ENCODE measurements around the gene RIBC2.
"Not testable (repeated sequence)": the region's sequence is repeated elsewhere in the genome, so short reads cannot be mapped to it uniquely, and the experiment has no call there.

The RIBC2 gene

DNA sequence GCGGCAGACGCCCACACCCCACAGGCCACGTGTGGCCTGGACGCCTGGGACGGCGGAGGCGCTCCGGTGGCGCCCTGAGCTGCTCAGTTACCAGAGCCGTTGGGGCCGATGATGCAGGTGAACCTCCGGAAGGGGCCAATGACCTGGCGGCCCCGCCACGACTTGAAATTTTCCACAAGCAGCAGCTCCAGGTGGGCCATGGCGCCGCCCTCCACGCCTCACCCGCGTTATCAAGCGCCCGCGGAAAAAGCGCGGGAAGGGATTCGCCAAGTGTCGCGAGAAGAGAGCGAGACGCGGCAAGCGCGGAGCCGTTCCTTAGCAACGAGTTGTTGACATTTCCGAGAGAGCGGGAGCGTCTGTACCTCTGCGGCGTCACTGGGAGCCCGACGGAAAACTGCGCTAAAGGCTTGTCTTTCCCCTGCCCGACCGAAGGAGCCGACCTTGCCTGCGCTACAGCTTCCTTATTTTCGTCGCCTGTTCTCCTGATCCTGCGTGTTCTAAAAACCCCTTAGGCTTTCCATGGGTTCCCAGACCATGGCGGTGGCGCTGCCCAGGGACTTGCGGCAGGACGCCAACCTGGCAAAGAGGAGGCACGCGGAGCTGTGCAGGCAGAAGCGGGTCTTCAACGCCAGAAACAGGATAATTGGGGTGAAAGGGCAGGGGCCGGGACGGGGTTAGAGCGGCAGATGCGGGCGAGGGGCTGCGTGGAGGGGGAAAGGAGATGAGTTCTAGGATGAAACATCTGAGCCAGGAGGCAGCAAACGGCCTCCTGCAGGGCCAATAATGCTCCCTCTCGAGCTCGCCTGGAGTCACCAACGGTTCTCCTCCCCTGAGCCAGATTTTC lies at the start of gene RIBC2, which contains the start of gene SMC1B:
TSS of gene RIBC2 (plus strand) at position 326 of the 844 bp plus-strand sequence. CDS start at position 520, 194 bp downstream.
TSS of gene SMC1B (minus strand) at position 232 of the 844 bp plus-strand sequence. CDS start at position 200, 32 bp downstream.
- peak; percentile 88 for DNase-seq (ENCODE audit: low spot score)

- DNase-seq (ENCODE audit: low spot score) = no peak
Observed at GRCh38 chr22:45366713-45367112, 46.8 kb upstream of the RIBC2 start.

GRCh38 chr22:45373592-45373991 lies 39.9 kb upstream of the RIBC2 start:
- DNase-seq (ENCODE audit: low spot score) = not testable (repeated sequence)

- DNase-seq (ENCODE audit: low spot score) = no peak
Observed at GRCh38 chr22:45376009-45376408, 37.5 kb upstream of the RIBC2 start.

- DNase-seq (ENCODE audit: low spot score) = no peak
Observed at GRCh38 chr22:45376703-45377102, 36.8 kb upstream of the RIBC2 start.

GRCh38 chr22:45381348-45381747 lies 32.1 kb upstream of the RIBC2 start:
- no peak for DNase-seq (ENCODE audit: low spot score)

- no peak for DNase-seq (ENCODE audit: low spot score)
Observed at GRCh38 chr22:45389546-45389945, 23.9 kb upstream of the RIBC2 start.

GRCh38 chr22:45397806-45398205 lies 15.7 kb upstream of the RIBC2 start:
- no peak for DNase-seq (ENCODE audit: low spot score)

DNA sequence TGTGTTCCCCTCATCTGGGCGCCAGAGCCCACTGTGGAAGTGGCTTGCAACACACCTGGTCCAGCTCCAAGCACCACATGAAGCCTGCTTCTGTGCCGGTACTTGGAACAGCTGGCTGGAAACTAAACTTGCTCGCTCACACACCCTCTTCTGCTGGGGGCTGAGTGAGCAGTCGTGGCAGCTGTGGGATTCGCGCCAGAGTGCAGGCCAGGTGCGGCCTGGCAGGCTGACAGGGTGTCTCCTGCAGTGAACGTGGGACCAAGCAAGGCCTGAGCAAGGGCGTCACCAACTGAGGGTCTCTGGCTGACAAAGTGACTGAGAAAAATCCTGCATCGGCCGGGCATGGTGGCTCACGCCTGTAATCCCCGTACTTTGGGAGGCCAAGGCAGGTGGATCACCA lies 15.3 kb upstream of the RIBC2 start:
- DNase-seq (ENCODE audit: low spot score) = no peak

DNA sequence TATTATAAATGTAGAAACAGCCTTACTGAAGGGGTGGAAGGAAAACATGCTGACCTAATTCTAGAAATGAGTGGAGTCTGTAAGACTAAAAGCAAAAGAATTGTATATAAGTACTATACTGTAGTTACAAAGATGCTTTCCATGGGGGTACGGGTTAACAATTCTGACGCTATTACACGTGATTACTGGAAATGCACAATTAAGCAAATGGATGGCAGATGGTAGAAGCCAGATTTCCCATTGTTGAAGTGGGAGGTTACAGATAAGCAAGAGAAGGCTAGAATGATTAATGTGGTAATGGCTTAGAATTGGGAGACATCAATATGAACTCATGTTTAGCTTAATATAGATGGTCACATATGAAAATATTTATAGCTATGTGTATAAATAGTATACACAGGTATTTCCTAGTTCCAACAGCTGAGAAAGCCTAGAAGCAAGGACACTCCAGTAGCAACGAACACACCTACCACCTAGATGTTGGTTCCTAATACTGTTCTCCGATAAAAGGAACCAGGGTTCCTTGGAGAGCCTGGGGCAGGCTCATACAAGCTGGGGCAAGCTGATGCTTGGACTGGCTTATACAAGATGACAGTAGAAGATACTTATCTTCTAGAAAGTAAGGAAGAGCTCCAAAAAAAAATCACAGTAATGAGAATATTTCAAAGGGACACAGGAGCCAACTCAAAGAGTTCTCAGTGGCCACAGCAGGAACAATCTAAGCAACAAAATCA lies 13.6 kb upstream of the RIBC2 start:
- DNase-seq (ENCODE audit: low spot score) = no peak

DNA sequence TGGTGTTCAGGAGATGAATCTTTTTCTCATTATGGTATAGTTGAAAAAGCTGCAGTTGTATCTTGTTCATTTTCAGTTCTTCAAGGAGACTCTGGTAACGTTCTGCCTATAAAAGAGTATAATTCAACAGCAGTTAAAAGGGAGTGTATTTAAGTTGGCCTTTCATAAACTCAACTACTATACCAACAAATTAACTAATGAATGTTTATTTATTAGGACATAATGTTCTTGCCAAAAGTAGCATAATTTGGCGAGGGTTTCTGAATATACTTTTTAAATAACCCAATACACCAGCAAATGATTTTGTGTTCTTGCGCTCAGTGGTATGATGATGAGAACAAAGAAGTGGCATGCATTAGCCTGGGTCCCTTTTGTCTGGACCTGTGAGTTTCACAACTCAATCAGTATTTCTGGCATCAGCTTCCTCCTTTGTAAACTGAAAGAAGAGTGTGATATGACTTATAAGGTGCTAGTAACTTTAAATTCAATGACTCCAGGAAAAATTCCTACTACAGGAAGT lies 11.0 kb upstream of the RIBC2 start:
- no peak for DNase-seq (ENCODE audit: low spot score)

- no peak for DNase-seq (ENCODE audit: low spot score)
Observed at GRCh38 chr22:45407793-45408192, 5.7 kb upstream of the RIBC2 start.

- no peak for DNase-seq (ENCODE audit: low spot score)
Observed at GRCh38 chr22:45413013-45413367, 503 bp upstream of the RIBC2 start.

- DNase-seq (ENCODE audit: low spot score) = no peak
Observed at GRCh38 chr22:45418056-45418769, 4.7 kb downstream of the RIBC2 start.

DNA sequence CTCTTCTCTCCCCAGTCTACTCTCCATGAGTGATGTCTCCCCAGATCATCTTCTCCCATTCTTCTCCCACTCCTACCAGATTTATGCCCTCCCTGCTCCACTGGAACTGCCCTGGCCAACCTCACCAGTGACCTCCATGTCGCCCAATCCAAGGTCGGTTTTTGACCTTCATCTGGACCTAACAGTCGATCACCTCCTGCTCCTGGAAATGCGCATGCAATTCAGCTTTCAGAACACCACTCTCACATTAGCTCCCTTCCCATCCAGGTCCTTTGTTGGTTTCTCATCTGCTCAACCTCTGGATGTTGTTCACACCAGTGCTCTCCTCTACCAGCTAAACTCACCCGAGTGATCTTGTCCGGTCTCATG lies 5.3 kb downstream of the RIBC2 start:
- no peak for DNase-seq (ENCODE audit: low spot score)

DNA sequence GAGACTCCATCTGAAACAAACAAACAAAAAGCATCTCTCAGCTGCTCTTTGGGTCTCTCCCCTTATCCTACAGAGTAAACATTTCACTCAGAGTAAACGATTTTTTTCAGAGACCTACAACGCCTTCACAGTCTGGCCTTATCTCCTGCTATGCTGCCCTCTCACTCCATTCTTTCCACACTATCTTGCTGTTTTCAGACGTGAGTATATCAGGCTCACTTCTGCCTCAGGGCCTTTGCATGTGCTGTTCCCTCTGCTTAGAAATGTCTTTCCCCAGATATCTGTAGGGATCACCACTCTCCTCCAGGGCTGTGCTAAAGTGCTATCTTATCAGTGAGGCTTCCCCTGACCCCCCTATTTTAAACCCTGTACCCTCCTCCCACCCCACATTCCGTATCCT lies 6.5 kb downstream of the RIBC2 start:
- no peak for DNase-seq (ENCODE audit: low spot score)

DNA sequence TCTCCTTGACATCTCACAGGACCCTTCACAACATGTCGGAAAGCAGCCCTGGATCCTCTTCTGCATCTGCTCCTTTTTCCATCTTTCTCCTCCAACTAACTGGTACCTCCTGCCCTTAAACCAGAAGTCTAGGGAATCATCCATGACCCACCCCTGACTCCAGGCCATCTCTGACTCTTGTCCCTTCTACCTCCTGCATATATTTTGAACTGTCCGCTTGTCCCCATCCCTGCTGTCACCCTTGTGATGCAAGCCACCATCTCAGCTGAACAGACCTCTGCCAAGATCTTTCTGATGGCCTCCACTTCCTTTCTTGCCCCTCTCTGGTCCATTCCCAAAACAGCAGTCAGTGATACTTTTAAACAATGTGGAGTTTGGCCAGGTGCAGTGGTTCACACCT lies 7.0 kb downstream of the RIBC2 start:
- DNase-seq (ENCODE audit: low spot score) = no peak

DNA sequence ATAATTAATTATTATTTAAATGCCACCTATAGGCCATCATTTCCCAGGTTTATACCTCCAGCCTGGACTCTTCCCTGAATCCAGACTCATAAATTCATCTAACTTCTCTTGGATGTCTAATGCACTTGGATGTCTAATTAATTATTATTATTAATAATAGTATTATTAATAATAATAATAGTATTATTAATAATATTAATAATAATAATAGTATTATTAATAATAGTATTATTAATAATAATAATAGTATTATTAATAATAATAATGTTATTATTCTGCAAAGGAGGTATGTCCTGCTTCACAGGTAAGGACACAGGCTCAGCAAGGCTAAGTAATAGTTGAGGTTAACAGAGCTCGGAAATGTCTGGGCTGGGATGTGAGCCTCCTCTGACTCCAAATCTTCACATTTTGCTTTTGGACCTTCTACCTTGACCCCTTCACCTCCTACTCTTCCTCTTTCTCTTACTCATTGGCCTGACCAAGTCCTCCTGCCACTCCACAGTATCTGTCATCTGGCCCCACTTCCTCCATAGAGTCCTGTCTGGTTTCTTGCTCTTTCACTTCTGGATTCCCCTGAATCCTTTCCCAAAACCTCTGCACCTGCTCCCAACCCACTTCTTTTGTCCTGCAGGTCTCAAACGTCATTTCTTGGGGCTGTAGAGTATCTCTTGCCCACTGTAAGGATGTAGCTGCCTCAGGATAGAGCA lies 8.0 kb downstream of the RIBC2 start:
- DNase-seq (ENCODE audit: low spot score) = no peak

DNA sequence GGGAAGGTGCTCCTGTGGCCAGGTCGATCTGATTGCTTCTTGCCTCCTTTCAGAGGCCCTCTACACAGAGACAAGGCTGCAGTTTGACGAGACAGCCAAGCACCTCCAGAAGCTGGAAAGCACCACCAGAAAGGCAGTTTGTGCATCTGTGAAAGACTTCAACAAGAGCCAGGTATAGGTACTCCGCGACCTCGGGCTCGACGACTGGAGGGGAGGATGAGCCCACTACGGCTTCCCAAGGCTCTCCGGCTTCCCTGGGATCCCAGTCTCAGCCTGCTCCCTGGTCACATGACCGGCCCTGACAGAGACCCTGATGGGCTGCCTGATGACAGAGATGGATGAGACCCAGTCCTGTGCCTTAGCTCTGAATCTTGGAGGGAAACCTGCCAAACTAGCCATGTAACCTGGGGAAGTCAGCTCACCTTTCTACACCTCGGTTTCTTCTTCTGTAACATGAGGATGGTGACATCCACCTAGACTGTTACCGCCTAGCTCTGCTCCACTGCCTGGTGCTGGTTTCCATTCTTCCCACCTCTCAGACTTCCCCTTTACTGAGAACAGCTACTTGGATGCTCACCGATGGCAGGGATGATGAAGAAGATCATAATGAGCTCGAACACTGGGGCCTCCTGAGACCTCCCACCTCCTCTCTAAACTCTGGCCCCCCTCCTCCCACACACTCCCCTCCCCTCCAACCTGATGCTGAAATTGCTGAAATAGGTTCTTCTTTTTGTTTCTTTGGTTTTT lies 8.9 kb downstream of the RIBC2 start:
- no peak for DNase-seq (ENCODE audit: low spot score)

DNA sequence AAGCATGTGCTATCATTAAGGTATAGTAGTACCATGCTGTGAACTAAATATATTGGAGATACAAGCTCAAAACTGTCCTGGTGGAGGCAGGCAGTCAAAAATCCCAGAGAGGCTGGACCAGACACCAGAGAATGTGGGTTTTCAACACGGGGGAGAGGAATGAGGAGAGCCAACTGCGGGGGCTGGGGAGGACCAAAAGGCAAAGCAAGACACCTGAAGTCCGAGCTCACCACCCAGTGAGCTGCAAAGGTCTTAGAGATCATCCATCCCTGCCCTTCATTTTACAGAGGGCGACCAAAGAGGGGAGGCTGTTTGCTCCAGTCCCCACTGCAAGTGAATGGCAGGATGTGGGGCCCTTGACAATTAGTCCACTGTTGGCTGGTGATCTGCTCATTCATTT lies 10.0 kb downstream of the RIBC2 start:
- DNase-seq (ENCODE audit: low spot score) = no peak

DNA sequence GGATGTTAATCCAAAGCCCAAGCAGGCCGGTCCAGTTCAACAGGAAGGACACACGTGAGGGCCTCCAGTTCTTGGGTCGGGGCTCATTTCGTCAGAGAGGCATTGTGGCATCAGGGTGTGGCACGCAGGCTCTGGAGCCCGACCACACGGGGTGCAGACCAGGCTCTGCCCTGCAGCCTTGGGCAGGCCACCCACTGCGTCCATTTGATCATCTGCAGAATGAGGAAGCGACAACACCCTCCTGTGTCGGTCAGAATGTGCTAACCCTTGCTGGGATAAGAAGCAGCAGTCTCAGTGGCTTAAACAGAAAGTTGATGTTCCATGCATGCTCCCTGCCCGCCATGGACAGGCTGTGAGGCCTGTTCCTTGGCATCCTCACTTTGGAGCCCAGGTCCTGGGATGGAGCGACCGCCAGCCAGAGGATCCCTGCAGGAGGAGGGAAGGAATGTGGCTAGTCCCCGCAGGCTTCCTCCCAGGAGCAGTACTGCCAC lies 10.8 kb downstream of the RIBC2 start:
- DNase-seq (ENCODE audit: low spot score) = no peak

Data from left forelimb (tissue), 1 donor.